ENCODE measurements around the gene MRPL50. TPM values are rescaled to one million over a fixed set of nuclear protein-coding genes. Genes with fewer than 3 reads are reported as not detected.
"Not testable (repeated sequence)": the region's sequence is repeated elsewhere in the genome, so short reads cannot be mapped to it uniquely, and the experiment has no call there.

Gene MRPL50
- total RNA-seq, 1 donor from 2014 or later: 18.8 TPM

- no peak for DNase-seq (ENCODE audit: low spot score)
These were observed 20.4 kb upstream of the MRPL50 start for GRCh38 chr9:101418518-101419430.

GRCh38 chr9:101417977-101418376, 19.6 kb upstream of the MRPL50 start:
- no peak for DNase-seq (ENCODE audit: low spot score)

- DNase-seq (ENCODE audit: low spot score): no peak
These were observed 19.0 kb upstream of the MRPL50 start for GRCh38 chr9:101417389-101417788.

GRCh38 chr9:101415578-101415977, 17.2 kb upstream of the MRPL50 start:
- DNase-seq (ENCODE audit: low spot score): no peak

- DNase-seq (ENCODE audit: low spot score): no peak
These were observed 16.4 kb upstream of the MRPL50 start for GRCh38 chr9:101414839-101415238.

GRCh38 chr9:101409079-101409477, 10.7 kb upstream of the MRPL50 start:
- DNase-seq (ENCODE audit: low spot score): no peak

- no peak for DNase-seq (ENCODE audit: low spot score)
These were observed 10.1 kb upstream of the MRPL50 start for GRCh38 chr9:101408374-101409078.

GRCh38 chr9:101403516-101404285, 5.3 kb upstream of the MRPL50 start:
- DNase-seq (ENCODE audit: low spot score): no peak

GRCh38 chr9:101400120-101400519, 1.7 kb upstream of the MRPL50 start:
- no peak for DNase-seq (ENCODE audit: low spot score)

GRCh38 chr9:101399643-101399970, 1.2 kb upstream of the MRPL50 start:
- no peak for DNase-seq (ENCODE audit: low spot score)

- DNase-seq (ENCODE audit: low spot score): no peak
These were observed 668 bp upstream of the MRPL50 start for GRCh38 chr9:101398930-101399642.

GRCh38 chr9:101397746-101398067, 711 bp downstream of the MRPL50 start:
- DNase-seq (ENCODE audit: low spot score): no peak

- DNase-seq (ENCODE audit: low spot score): no peak
These were observed 3.7 kb downstream of the MRPL50 start for GRCh38 chr9:101394687-101395086.

- DNase-seq (ENCODE audit: low spot score): no peak
These were observed 5.3 kb downstream of the MRPL50 start for GRCh38 chr9:101393135-101393534.

GRCh38 chr9:101388507-101388993, 9.9 kb downstream of the MRPL50 start:
- DNase-seq (ENCODE audit: low spot score): no peak

GRCh38 chr9:101387871-101388506, 10.4 kb downstream of the MRPL50 start:
- no peak for DNase-seq (ENCODE audit: low spot score)

- not testable (repeated sequence) for DNase-seq (ENCODE audit: low spot score)
These were observed 13.4 kb downstream of the MRPL50 start, which contains the start of gene BAAT for GRCh38 chr9:101384873-101385536. TSS of gene BAAT (minus strand) at chr9:101385006. CDS start at chr9:101371404, 13,602 bp downstream.

GRCh38 chr9:101383361-101383760, 15.1 kb downstream of the MRPL50 start:
- no peak for DNase-seq (ENCODE audit: low spot score)

GRCh38 chr9:101381833-101382342, 16.5 kb downstream of the MRPL50 start:
- DNase-seq (ENCODE audit: low spot score): no peak

- no peak for DNase-seq (ENCODE audit: low spot score)
These were observed 17.3 kb downstream of the MRPL50 start for GRCh38 chr9:101381118-101381517.

Measured in umbilical cord (tissue), 2 donors.